NCI-H2227 treated with DMSO at 0.1 percent for 48 hours (cell line): ENCODE data around the gene TIMM17A.
"Not testable (repeated sequence)": the region's sequence is repeated elsewhere in the genome, so short reads cannot be mapped to it uniquely, and the experiment has no call there.

Experiments
- DNase-seq: peaks from one replicate; lab custom pipeline; 2025; lab: John Stamatoyannopoulos, UW

Gene TIMM17A

DNA sequence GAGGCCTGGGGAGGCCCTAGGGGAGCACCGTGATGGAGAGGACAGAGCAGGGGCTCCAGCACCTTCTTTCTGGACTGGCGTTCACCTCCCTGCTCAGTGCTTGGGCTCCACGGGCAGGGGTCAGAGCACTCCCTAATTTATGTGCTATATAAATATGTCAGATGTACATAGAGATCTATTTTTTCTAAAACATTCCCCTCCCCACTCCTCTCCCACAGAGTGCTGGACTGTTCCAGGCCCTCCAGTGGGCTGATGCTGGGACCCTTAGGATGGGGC, 60.3 kb downstream of the TIMM17A start:
- DNase-seq = no peak

DNA sequence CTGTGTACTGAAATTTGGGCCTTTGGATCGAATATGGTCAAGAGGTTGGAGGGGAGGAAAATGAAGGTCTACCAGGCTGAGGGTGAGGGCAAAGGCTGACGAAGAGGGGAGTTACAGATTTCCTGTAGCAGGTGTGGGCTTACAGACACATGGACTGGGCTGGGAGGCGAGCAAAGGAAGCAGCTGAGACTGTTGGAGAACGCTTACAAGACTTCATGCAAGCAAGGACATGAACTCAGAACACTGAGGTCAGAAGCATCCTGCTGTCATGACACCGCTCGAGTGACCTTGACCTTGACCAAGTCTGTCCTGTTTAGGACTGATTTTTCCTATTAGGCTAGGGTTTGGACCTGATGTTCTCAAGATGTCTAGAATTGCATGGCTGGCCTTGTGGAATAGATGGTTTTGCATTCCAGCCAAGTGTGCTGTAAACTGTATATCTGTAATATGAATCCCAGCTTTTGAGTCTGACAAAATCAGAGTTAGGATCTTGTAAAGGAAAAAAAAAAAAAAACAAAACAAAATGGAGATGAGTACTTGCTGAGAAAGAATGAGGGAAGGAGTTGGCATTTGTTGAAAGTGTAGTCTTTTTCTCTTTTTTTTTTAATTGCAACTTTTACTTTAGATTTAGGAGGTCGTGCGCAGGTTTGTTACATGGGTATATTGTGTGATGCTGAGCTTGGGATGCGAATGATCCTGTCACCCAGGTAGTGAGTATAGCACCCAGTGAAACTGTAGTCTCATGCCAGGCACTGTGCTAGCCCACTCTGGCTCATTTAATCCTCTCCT, 60.9 kb downstream of the TIMM17A start:
- DNase-seq = no peak

DNA sequence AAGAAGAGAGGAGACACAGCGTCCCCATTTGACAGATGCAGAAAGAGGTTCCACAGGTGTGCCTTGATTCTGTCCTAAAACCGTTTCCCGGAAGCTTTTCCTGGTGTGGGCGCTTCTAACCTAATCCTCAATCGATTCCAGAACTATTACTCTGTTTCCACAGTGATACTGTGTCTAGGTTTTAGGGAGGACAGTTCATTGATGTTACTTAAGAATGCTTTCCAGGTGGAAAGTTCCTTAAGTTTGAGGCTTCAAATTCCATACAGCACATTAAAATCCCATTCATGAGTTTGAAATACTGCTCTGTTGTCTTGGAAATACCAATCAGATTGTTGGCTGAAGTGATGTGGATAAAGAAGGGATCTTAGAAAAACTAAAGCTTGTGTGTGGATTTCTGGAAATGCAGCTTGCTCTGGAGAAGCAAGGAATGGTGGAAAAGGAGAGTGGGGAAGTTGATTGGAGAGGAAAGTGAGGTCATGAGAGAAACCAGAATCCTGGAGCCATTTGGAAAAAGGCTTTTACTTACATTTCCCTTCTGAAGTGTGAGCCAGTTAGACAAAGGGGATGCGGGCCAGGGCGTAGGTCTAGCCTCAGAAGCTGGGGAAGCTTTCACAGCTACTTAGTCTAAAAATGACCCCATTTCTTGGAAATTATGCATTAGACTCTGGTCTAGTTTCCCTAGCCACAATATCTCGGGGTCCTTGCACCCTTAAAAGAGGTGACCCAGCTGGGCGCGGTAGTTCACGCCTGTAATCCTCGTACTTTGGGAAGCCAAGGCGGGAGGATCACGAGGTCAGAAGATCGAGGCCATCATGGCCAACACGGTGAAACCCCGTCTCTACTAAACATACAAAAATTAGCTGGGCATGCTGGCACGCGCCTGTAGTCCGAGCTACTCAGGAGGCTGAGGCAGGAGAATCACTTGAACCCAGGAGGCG, 61.8 kb downstream of the TIMM17A start:
- no peak for DNase-seq

DNA sequence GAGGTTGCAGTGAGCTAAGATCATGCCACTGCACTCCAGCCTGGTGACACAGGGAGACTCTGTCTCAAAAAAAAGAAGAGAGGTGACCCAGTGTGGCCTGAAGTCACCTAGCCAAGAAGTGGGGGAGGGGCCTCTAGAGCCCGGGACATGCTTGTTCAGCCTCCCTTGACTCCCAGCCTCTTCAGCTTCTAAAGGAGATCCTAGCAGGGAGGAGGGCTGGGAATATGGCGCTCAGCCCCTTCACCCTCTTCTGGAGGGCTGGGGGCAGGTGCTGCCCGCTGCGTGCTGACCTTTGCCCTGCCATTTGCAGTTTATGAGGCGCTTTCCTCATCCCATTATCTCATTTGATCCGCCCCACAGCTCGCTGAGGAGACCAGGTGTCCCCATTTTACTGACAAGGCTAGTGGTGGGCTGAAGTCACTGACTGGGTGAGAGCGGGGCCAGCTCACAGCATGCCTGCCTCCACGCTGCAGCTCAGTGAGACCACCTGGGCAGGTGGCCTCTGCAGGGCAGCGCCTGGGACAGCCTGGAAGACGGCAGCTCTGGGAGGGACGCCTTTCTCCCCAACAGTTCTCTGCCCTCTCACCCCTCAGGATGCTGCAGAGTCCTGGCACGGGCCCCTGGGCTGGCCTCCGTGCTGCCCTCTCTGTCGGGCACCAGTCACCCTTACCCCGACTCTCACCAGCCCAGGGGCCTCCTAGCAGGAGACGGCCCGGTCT, 62.6 kb downstream of the TIMM17A start:
- DNase-seq = no peak

DNA sequence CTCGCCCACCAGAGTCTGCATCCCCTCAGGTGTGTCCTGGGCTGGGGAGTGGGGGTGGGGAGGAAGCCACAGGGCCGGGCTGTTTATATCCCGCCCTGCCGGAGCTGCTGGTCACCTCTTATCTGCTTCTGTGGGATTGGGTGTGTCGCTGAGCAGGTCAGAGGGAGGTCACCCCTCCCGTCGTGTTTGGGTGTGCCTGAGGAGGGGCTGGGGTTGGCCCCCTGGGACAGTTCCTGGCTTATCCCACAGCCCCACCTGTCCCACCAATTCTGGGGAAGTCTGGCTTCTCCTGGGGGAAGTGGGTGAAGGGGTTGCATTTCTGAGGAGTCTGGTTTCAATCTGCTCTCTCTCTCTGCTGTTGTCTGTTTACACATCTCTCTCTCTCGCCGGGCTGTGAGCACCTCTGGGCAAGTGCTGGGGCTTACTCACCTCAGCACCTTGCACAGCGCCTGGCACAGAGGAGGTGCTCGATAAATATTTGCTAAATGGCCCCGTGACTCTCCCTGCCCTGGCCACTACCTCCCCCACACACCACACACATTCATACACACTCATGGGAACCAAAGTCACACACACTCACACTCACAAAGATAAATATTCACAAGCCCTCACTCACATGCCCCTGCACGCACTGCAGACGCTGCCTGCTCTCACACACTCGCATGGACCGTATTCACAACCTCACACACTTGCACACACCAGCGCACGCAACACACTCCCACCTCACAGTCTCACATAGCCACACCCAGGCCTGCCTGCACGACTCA, 63.3 kb downstream of the TIMM17A start:
- DNase-seq = no peak

DNA sequence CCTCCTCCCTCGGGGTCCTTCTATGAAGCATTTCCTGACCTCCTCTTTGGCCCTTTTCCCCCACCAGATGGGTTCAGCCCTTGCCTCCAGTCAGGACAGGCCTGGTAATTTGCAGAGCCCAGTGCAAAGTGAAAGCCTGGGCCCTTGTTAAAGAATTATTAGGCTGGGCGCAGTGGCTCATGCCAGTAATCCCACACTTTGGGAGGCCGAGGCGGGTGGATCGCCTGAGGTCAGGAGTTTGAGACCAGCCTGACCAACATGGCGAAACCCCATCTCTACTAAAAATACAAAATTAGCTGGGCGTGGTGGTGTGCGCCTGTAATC, 63.9 kb downstream of the TIMM17A start:
- not testable (repeated sequence) for DNase-seq
